Measurements from ENCODE around the gene BAG2. TPM values are rescaled to one million over a fixed set of nuclear protein-coding genes. Genes with fewer than 3 reads are reported as not detected.

Gene BAG2
- total and polyA plus RNA-seq, 2 of the 13 experiments (the other 11 are each of a cell fraction or from before 2014, with no cell fraction given): 5.7 to 15.1 TPM

DNA sequence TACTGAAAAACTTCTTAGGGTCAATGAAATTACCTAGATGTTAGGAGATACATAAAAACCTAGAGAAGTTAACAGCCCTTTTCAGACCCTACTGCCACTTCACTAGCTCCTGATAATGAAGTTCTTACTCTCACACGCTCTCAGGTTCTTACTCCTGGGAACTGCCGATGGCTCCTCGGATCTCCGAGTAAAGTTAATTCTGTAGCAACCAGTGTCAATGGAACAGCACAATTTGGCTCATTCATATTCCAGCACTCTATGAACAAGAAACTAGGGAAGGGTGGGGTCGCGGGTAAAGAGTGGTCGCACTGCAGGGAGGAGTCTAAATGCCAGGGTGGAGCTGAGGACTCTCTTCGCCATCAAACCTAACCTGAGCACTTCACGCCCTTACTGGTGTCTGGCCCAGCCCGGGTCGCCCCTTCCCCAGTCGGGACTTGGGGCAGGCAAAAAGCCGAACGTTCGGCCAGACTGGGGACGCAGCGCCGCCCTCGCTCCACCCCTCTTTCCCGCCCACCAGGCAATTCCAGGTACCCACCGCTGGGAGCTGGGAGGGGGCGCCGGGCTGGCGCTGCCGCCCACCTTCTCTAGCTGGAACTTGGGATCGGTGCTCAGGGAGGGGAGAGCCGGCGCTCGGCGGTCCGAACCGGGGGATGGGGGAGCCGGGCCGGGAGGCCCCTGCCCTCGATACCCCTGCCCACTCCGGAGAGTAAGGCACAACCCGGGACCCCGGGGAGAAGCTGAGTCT, 49.2 kb downstream of the BAG2 start (continued):
- TF ChIP-seq ZNF772 (CRISPR knock-in tag; IDR thresholded peaks at IDR 0.05) (0 out of 2 replicates have a peak, but pooled peaks have one; percentile 17), MTA3 (CRISPR knock-in tag; IDR thresholded peaks at IDR 0.05) (no peak), ZNF264 (CRISPR knock-in tag; IDR thresholded peaks at IDR 0.05) (no peak), ATF1 (CRISPR knock-in tag; IDR thresholded peaks at IDR 0.05) (no peak), CSRNP1 (CRISPR knock-in tag; IDR thresholded peaks at IDR 0.05) (0 out of 2 replicates have a peak, but pooled peaks have one; percentile 47), ETV5 (CRISPR knock-in tag; IDR thresholded peaks at IDR 0.05; ENCODE audit: borderline replicate concordance) (no peak), BATF2 (CRISPR knock-in tag; IDR thresholded peaks at IDR 0.05) (no peak), AGO1 (IDR thresholded peaks at IDR 0.05; ENCODE audit: low read depth, low read length, poor library complexity, severe bottlenecking) (peak; percentile 69), ZNF512 (CRISPR knock-in tag; IDR thresholded peaks at IDR 0.05) (no peak), ZNF44 (CRISPR knock-in tag; IDR thresholded peaks at IDR 0.05) (no peak), ZNF710 (CRISPR knock-in tag; IDR thresholded peaks at IDR 0.05; ENCODE audit: borderline replicate concordance) (no peak), NFKBIZ (CRISPR knock-in tag; IDR thresholded peaks at IDR 0.05) (no peak), SRY (CRISPR knock-in tag; IDR thresholded peaks at IDR 0.05) (no peak; the same call in 1 of the 2 replicates), MEIS2 (CRISPR knock-in tag; IDR thresholded peaks at IDR 0.05) (0 out of 2 replicates have a peak, but pooled peaks have one; percentile 42), GATA4 (IDR thresholded peaks at IDR 0.05; ENCODE audit: borderline replicate concordance, low read depth) (no peak), ZNF383 (CRISPR knock-in tag; IDR thresholded peaks at IDR 0.05; ENCODE audit: borderline replicate concordance) (no peak), MAFG (CRISPR knock-in tag; IDR thresholded peaks at IDR 0.05) (no peak), ZFP37 (CRISPR knock-in tag; IDR thresholded peaks at IDR 0.05; ENCODE audit: borderline replicate concordance) (no peak), SRSF9 (IDR thresholded peaks at IDR 0.05; ENCODE audit: borderline replicate concordance, insufficient read depth, low read depth, low read length, poor library complexity, severe bottlenecking) (no peak)
- TF ChIP-seq, protein P1, sequence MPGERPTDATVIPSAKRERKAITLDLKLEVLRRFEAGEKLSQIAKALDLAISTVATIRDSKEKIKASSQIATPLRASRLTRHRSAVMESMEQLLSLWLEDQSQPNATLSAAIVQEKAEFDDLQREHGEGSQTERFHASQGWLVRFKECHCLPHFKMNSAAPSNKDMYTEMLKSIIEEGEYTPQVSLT (CRISPR knock-in tag; IDR thresholded peaks at IDR 0.05; ENCODE audit: borderline replicate concordance, low read depth): no peak
- TF ChIP-seq, protein P2, sequence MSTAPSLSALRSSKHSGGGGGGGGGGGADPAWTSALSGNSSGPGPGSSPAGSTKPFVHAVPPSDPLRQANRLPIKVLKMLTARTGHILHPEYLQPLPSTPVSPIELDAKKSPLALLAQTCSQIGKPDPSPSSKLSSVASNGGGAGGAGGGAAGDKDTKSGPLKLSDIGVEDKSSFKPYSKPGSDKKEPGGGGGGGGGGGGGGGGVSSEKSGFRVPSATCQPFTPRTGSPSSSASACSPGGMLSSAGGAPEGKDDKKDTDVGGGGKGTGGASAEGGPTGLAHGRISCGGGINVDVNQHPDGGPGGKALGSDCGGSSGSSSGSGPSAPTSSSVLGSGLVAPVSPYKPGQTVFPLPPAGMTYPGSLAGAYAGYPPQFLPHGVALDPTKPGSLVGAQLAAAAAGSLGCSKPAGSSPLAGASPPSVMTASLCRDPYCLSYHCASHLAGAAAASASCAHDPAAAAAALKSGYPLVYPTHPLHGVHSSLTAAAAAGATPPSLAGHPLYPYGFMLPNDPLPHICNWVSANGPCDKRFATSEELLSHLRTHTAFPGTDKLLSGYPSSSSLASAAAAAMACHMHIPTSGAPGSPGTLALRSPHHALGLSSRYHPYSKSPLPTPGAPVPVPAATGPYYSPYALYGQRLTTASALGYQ (CRISPR knock-in tag; IDR thresholded peaks at IDR 0.05): no peak

Data from HepG2 (cell line).